H7 (cell line): ENCODE results near the gene UCHL1. TPM values are rescaled to one million over a fixed set of nuclear protein-coding genes. Genes with fewer than 3 reads are reported as not detected.

Experiments used
- total RNA-seq: library from RNA; depleted of rRNA; stranded (reverse); fragments of >200 nt; shearing (Covaris generic); gene quantifications from 2 replicates; pipeline ENCODE4 v1.2.3, GENCODE V29; 2014; rRNA removed

Gene UCHL1
- total RNA-seq, 1 experiment from 2014 or later = 1,354 TPM

Other genes with a start within 250 kb of the UCHL1 start
- 33.4 and 33.9 TPM in 2 replicates for gene APBB2, start 42.4 kb upstream of the UCHL1 start, total RNA-seq